T-cell (primary cell): ENCODE data around the gene TRIM75. TPM values are rescaled to one million over a fixed set of nuclear protein-coding genes. Genes with fewer than 3 reads are reported as not detected.
"Not testable (repeated sequence)": the region's sequence is repeated elsewhere in the genome, so short reads cannot be mapped to it uniquely, and the experiment has no call there.

ENCODE experiments used
- ATAC-seq, 4 experiments: fragments of 200-7000 bp in 3 of 4; fragments of 150-1000 bp in 1 of 4; cut with Tn5 transposase; replicated peaks in 1 of 4; 1 replicate in 3 of 4; 2 replicates in 1 of 4; pipeline ENCODE4 v1.10.0; 2021; ENCODE audit warnings: moderate library complexity in 3 of 4, mild to moderate bottlenecking in 2 of 4, moderate number of reproducible peaks in 1 of 4
- CTCF ChIA-PET, 2 donors: fragments of 300-600 bp; sonication (Branson Sonifier 250); formaldehyde crosslinking; loops; one replicate each; lab custom pipeline; 2022; ENCODE audit warnings: antibody characterized with exemption in 2 of 2; lab: Charles Lee
- POLR2A ChIA-PET, 2 donors: fragments of 300-600 bp; sonication (Branson Sonifier 250); formaldehyde crosslinking; loops; one replicate each; lab custom pipeline; 2022; ENCODE audit warnings: antibody characterized with exemption in 2 of 2; lab: Charles Lee
- DNase-seq, 35 experiments: peaks; one replicate each; pipeline versions ENCODE4 v3.0.0 to v3.0.0-alpha.2; 2013 to 2023
- H3K27ac ChIP-seq: one replicate; pipeline ENCODE4 v1.5.1; 2013; ENCODE audit warnings: low read length
- H3K27me3 ChIP-seq, 2 experiments: replicated peaks in 1 of 2; 1 replicate in 1 of 2; 2 replicates in 1 of 2; pipeline versions ENCODE4 v1.6.1 to v1.7.0; 2013; ENCODE audit warnings: low read length in 1 of 2, mixed read lengths in 1 of 2; ENCODE audit not compliant: control insufficient read depth in 2 of 2, insufficient read depth in 2 of 2; ENCODE audit errors: extremely low read depth in 1 of 2
- H3K36me3 ChIP-seq, 2 donors: 1 replicate in 1 of 2; 2 replicates in 1 of 2; pipeline versions ENCODE4 v1.6.1 to v1.7.0; 2013; ENCODE audit warnings: low read length in 1 of 2; ENCODE audit not compliant: control insufficient read depth in 2 of 2, insufficient read depth in 1 of 2; ENCODE audit errors: extremely low read depth in 1 of 2
- H3K4me1 ChIP-seq, 2 experiments: 1 replicate in 1 of 2; 2 replicates in 1 of 2; pipeline versions ENCODE4 v1.6.1 to v1.7.0; 2013; ENCODE audit warnings: low read length in 2 of 2, mixed read lengths in 1 of 2; ENCODE audit not compliant: insufficient read depth in 2 of 2, control insufficient read depth in 1 of 2; ENCODE audit errors: extremely low read depth in 1 of 2
- H3K4me3 ChIP-seq, 2 donors: 1 replicate in 1 of 2; 2 replicates in 1 of 2; pipeline versions ENCODE4 v1.5.1 to v1.7.0; 2013; ENCODE audit warnings: mild to moderate bottlenecking in 2 of 2, low read length in 1 of 2, moderate library complexity in 1 of 2; ENCODE audit not compliant: control insufficient read depth in 1 of 2; ENCODE audit errors: extremely low read depth in 1 of 2
- H3K9me3 ChIP-seq: 2 replicates; pipeline ENCODE4 v1.7.0; 2013
- H3K27ac Mint-ChIP-seq, 2 donors: one replicate each; pipeline ENCODE4 v1.8.0; 2020 to 2021; ENCODE audit warnings: mild to moderate bottlenecking in 2 of 2, mixed read lengths in 2 of 2
- H3K27me3 Mint-ChIP-seq, 2 donors: one replicate each; pipeline ENCODE4 v1.8.0; 2021 to 2022; ENCODE audit warnings: mixed read lengths in 2 of 2
- H3K36me3 Mint-ChIP-seq: one replicate; pipeline ENCODE4 v1.8.0; 2021; ENCODE audit warnings: mixed read lengths
- H3K4me1 Mint-ChIP-seq, 3 donors: one replicate each; pipeline ENCODE4 v1.8.0; 2020 to 2022; ENCODE audit warnings: mixed read lengths in 3 of 3, mild to moderate bottlenecking in 1 of 3
- H3K4me3 Mint-ChIP-seq, 3 donors: one replicate each; pipeline ENCODE4 v1.8.0; 2020 to 2022; ENCODE audit warnings: mild to moderate bottlenecking in 3 of 3, mixed read lengths in 3 of 3, moderate library complexity in 3 of 3
- H3K9me3 Mint-ChIP-seq, 3 donors: one replicate each; pipeline ENCODE4 v1.8.0; 2020 to 2022; ENCODE audit warnings: mixed read lengths in 3 of 3
- WGBS: methylation state at CpG from one replicate; pipeline ENCODE4 v1.1.5; 2013; ENCODE audit warnings: missing lambda C conversion rate; ENCODE audit not compliant: insufficient coverage; 5-methylcytosine and 5-hydroxymethylcytosine counted together
- total RNA-seq, 35 experiments: library from RNA in 6 of 35; stranded (reverse) in 6 of 35; fragments of 120-200 nt in 1 of 35; gene quantifications; one replicate each; pipeline versions ENCODE4 v1.2.1 to v1.2.4 and lab custom pipeline; 2013 to 2026

TRIM75 gene
- total RNA-seq, 5 donors from 2014 or later (not counting 1 experiment from before 2014, with no cell fraction given), result not detected

GRCh38 chr4:165085946-165086345 is 32.3 kb downstream of the TRIM75 start:
- H3K27ac Mint-ChIP-seq, result no peak overlapping the region
- no peak overlapping the region for H3K4me3 Mint-ChIP-seq
- H3K9me3 Mint-ChIP-seq, result no peaks in the 10 kb centered on the region
- 100% methylated on average over 1 of the region's 2 CpGs for WGBS
- peaks cover 36% of the 10 kb centered on the region for H3K36me3 Mint-ChIP-seq
- Histone ChIP-seq H3K36me3 (peaks cover 3 to 29% of the 10 kb centered on the region in 2 donors), H3K9me3 (no peaks in the 10 kb centered on the region), H3K27me3 (no peaks in the 10 kb centered on the region), H3K27ac (no peak overlapping the region), H3K4me3 (no peak overlapping the region), H3K4me1 (no peaks in the 10 kb centered on the region)
- POLR2A ChIA-PET, result no interaction called here
- DNase-seq (no peak), ATAC-seq (no peak)
- H3K27me3 Mint-ChIP-seq, result no peaks in the 10 kb centered on the region
- CTCF ChIA-PET, result no interaction called here
- H3K4me1 Mint-ChIP-seq, result no peaks in the 10 kb centered on the region

- H3K4me1 Mint-ChIP-seq, result no peaks in the 10 kb centered on the region
- no peaks in the 10 kb centered on the region for H3K9me3 Mint-ChIP-seq
- H3K4me3 Mint-ChIP-seq, result no peak overlapping the region
- H3K36me3 Mint-ChIP-seq, result peaks cover 44% of the 10 kb centered on the region
- ATAC-seq, result no peak
- no peaks in the 10 kb centered on the region for H3K4me1 ChIP-seq
- no peaks in the 10 kb centered on the region for H3K9me3 ChIP-seq
- WGBS, result 85% methylated on average over 3 of the region's 3 CpGs
- ChIA-PET POLR2A (no interaction called here), CTCF (no interaction called here)
- no peak for DNase-seq
- H3K36me3 ChIP-seq, result peaks cover 3 to 31% of the 10 kb centered on the region in 2 donors
- no peaks in the 10 kb centered on the region for H3K27me3 ChIP-seq
- H3K27me3 Mint-ChIP-seq, result no peaks in the 10 kb centered on the region
- no peak overlapping the region for H3K27ac Mint-ChIP-seq
- no peak overlapping the region for H3K4me3 ChIP-seq
- H3K27ac ChIP-seq, result no peak overlapping the region
Measured at GRCh38 chr4:165088366-165088765, 34.7 kb downstream of the TRIM75 start.

GRCh38 chr4:165092187-165092586 is 38.5 kb downstream of the TRIM75 start:
- H3K9me3 Mint-ChIP-seq, H3K27ac ChIP-seq, H3K4me1 Mint-ChIP-seq, DNase-seq, H3K27ac Mint-ChIP-seq, ATAC-seq, H3K4me3 ChIP-seq, H3K27me3 ChIP-seq, H3K4me3 Mint-ChIP-seq, CTCF ChIA-PET, H3K4me1 ChIP-seq, H3K9me3 ChIP-seq, H3K27me3 Mint-ChIP-seq: not testable (repeated sequence)
- peaks cover 25% of the 10 kb centered on the region for H3K36me3 Mint-ChIP-seq
- H3K36me3 ChIP-seq, result peaks cover 0 to 21% of the 10 kb centered on the region in 2 donors
- POLR2A ChIA-PET, result interaction anchor here in 1 of 2 donors (0.6 kb wide), 1 partner anchor 287 kb away, joined by 3 read pairs; the partner anchor contains the start of gene CPE
- no CpG with 5 or more reads among the region's 8 CpGs for WGBS

- H3K9me3 Mint-ChIP-seq, result no peaks in the 10 kb centered on the region
- H3K4me3 Mint-ChIP-seq, result no peak overlapping the region
- H3K36me3 Mint-ChIP-seq, result peaks cover 24% of the 10 kb centered on the region
- DNase-seq, result no peak
- Histone ChIP-seq H3K9me3 (no peaks in the 10 kb centered on the region), H3K36me3 (peaks cover 4 to 16% of the 10 kb centered on the region in 2 donors), H3K27me3 (no peaks in the 10 kb centered on the region), H3K4me1 (no peaks in the 10 kb centered on the region), H3K4me3 (no peak overlapping the region), H3K27ac (no peak overlapping the region)
- no peaks in the 10 kb centered on the region for H3K4me1 Mint-ChIP-seq
- ATAC-seq, result no peak
- ChIA-PET CTCF (interaction anchor here in 1 of 2 donors (0.9 kb wide), 1 partner anchor 18 kb away, joined by 3 read pairs; the partner anchor contains the start of gene TMEM192), POLR2A (no interaction called here)
- no peaks in the 10 kb centered on the region for H3K27me3 Mint-ChIP-seq
- WGBS, result 100% methylated on average over 1 of the region's 3 CpGs
- H3K27ac Mint-ChIP-seq, result no peak overlapping the region
Measured at GRCh38 chr4:165094873-165095272, 41.2 kb downstream of the TRIM75 start.

- ChIA-PET CTCF (interaction anchor here in 1 of 2 donors (0.6 kb wide), 1 partner anchor 28 kb away, joined by 4 read pairs; no protein-coding TSS in a partner anchor), POLR2A (no interaction called here)
- Histone ChIP-seq H3K4me1 (no peaks in the 10 kb centered on the region), H3K9me3 (no peaks in the 10 kb centered on the region), H3K27me3 (no peaks in the 10 kb centered on the region), H3K36me3 (peaks cover 4 to 18% of the 10 kb centered on the region in 2 donors), H3K4me3 (no peak overlapping the region), H3K27ac (no peak overlapping the region)
- no peaks in the 10 kb centered on the region for H3K9me3 Mint-ChIP-seq
- no CpG with 5 or more reads among the region's 1 CpG for WGBS
- DNase-seq, result no peak
- no peaks in the 10 kb centered on the region for H3K27me3 Mint-ChIP-seq
- H3K4me1 Mint-ChIP-seq, result no peaks in the 10 kb centered on the region
- H3K27ac Mint-ChIP-seq, result no peak overlapping the region
- no peak for ATAC-seq
- peaks cover 26% of the 10 kb centered on the region for H3K36me3 Mint-ChIP-seq
- H3K4me3 Mint-ChIP-seq, result no peak overlapping the region
Measured at GRCh38 chr4:165095291-165095690, 41.6 kb downstream of the TRIM75 start.

- no peak overlapping the region for H3K27ac Mint-ChIP-seq
- peaks cover 29% of the 10 kb centered on the region for H3K36me3 Mint-ChIP-seq
Measured at GRCh38 chr4:165096776-165097175, 43.1 kb downstream of the TRIM75 start.

More at GRCh38 chr4:165096776-165097175, 43.1 kb downstream of the TRIM75 start:
- Histone ChIP-seq H3K27ac (no peak overlapping the region), H3K4me3 (no peak overlapping the region), H3K36me3 (peaks cover 7 to 25% of the 10 kb centered on the region in 2 donors), H3K9me3 (no peaks in the 10 kb centered on the region), H3K27me3 (no peaks in the 10 kb centered on the region), H3K4me1 (no peaks in the 10 kb centered on the region)
- WGBS, result 100% methylated on average over 1 of the region's 2 CpGs
- CTCF ChIA-PET, result interaction anchor here (0.5 to 1.7 kb wide), 12 partner anchors 9 to 1548 kb away, joined by 3 to 7 read pairs (median 3); partner anchors contain the start of gene TMEM192 (in 1 of the 2)
- peak in 1 of 35 experiments; percentile 24 for DNase-seq
- ATAC-seq, result no peak
- Mint-ChIP-seq H3K4me1 (no peaks in the 10 kb centered on the region), H3K4me3 (no peak overlapping the region), H3K27me3 (no peaks in the 10 kb centered on the region), H3K9me3 (no peaks in the 10 kb centered on the region)
- POLR2A ChIA-PET, result interaction anchor here in 1 of 2 donors (0.5 kb wide), 1 partner anchor 16 kb away, joined by 4 read pairs; the partner anchor contains the start of gene TMEM192
